ENCODE measurements around the gene ARAP1. TPM values are rescaled to one million over a fixed set of nuclear protein-coding genes. Genes with fewer than 3 reads are reported as not detected.

The ARAP1 gene
- total and polyA plus RNA-seq, 10 donors: 76.7 to 365 (median 270) TPM

DNA sequence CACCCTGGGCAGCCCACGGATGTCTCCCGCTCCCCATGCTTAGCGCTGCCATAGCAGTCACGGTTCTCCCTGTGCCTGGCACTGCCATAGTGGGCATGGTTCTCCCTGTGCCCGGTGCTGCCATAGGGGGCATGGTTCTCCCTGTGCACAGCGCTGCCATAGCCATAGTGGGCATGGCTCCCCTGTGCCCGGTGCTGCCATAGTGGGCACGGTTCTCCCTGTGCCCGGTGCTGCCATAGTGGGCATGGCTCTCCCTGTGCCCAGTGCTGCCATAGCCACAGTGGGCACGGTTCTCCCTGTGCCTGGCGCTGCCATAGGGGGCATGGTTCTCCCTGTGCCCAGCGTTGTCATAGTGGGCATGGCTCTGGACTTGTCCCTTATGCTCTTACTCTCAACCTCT, 19.9 kb upstream of the ARAP1 start:
- DNase-seq: no peak
- 89 to 95% (median 94%) methylated on average over 10 to 12 of the region's 12 CpGs for WGBS, 5 donors
- H3K36me3 ChIP-seq: peaks cover 0 to 11% (median 0%) of the 10 kb centered on the region in 6 donors
- H3K9me3 ChIP-seq: no peaks in the 10 kb centered on the region
- H3K4me3 ChIP-seq: no peak overlapping the region
- H3K4me1 ChIP-seq: peaks cover 2 to 37% (median 12%) of the 10 kb centered on the region in 6 donors
- no peaks in the 10 kb centered on the region for H3K27me3 ChIP-seq (replicated peaks in 1 of 7)
- H3K27ac ChIP-seq: no peak overlapping the region
- intact Hi-C loops (cut with DNase I; ENCODE audit: low total_unique reads): no loop called here
- TF ChIP-seq POLR2AphosphoS5 (IDR thresholded peaks at IDR 0.05): no peak
- TF ChIP-seq POLR2A (IDR thresholded peaks at IDR 0.05): no peak
- TF ChIP-seq, protein P1, sequence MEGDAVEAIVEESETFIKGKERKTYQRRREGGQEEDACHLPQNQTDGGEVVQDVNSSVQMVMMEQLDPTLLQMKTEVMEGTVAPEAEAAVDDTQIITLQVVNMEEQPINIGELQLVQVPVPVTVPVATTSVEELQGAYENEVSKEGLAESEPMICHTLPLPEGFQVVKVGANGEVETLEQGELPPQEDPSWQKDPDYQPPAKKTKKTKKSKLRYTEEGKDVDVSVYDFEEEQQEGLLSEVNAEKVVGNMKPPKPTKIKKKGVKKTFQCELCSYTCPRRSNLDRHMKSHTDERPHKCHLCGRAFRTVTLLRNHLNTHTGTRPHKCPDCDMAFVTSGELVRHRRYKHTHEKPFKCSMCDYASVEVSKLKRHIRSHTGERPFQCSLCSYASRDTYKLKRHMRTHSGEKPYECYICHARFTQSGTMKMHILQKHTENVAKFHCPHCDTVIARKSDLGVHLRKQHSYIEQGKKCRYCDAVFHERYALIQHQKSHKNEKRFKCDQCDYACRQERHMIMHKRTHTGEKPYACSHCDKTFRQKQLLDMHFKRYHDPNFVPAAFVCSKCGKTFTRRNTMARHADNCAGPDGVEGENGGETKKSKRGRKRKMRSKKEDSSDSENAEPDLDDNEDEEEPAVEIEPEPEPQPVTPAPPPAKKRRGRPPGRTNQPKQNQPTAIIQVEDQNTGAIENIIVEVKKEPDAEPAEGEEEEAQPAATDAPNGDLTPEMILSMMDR (IDR thresholded peaks at IDR 0.05 in 8 of 11, conservative IDR thresholded peaks at IDR 0.05 in 3 of 11): no peak

- Histone ChIP-seq H3K27me3 (replicated peaks in 1 of 7) (no peaks in the 10 kb centered on the region), H3K27ac (no peak overlapping the region), H3K9me3 (no peaks in the 10 kb centered on the region), H3K4me1 (peaks cover 0 to 32% (median 6%) of the 10 kb centered on the region in 6 donors), H3K36me3 (peaks cover 0 to 11% (median 0%) of the 10 kb centered on the region in 6 donors), H3K4me3 (no peak overlapping the region)
- DNase-seq: no peak
- TF ChIP-seq POLR2A (IDR thresholded peaks at IDR 0.05): no peak
- TF ChIP-seq POLR2AphosphoS5 (IDR thresholded peaks at IDR 0.05): no peak
- TF ChIP-seq, protein P1 (IDR thresholded peaks at IDR 0.05 in 8 of 11, conservative IDR thresholded peaks at IDR 0.05 in 3 of 11): no peak
- intact Hi-C loops (cut with DNase I; ENCODE audit: low total_unique reads): no loop called here
- WGBS, 5 donors: 77 to 87% (median 84%) methylated on average over 4 of the region's 4 CpGs
These were observed 19.3 kb upstream of the ARAP1 start for GRCh38 chr11:72771507-72771906.

- no peak overlapping the region for H3K27ac ChIP-seq
- intact Hi-C loops (cut with DNase I; ENCODE audit: low total_unique reads): no loop called here
- no peak overlapping the region for H3K4me3 ChIP-seq
- H3K4me1 ChIP-seq: peaks cover 0 to 25% (median 1%) of the 10 kb centered on the region in 6 donors
- WGBS, 5 donors: 87 to 98% (median 92%) methylated on average over 3 of the region's 3 CpGs
- no peak for DNase-seq
- TF ChIP-seq, protein P1 (IDR thresholded peaks at IDR 0.05 in 8 of 11, conservative IDR thresholded peaks at IDR 0.05 in 3 of 11): no peak
- TF ChIP-seq POLR2A (IDR thresholded peaks at IDR 0.05) (no peak), POLR2AphosphoS5 (IDR thresholded peaks at IDR 0.05) (no peak)
- no peaks in the 10 kb centered on the region for H3K9me3 ChIP-seq
- H3K27me3 ChIP-seq (replicated peaks in 1 of 7): no peaks in the 10 kb centered on the region
- H3K36me3 ChIP-seq: peaks cover 0 to 11% (median 0%) of the 10 kb centered on the region in 6 donors
These were observed 18.6 kb upstream of the ARAP1 start for GRCh38 chr11:72770799-72771198.

- DNase-seq: no peak
- Histone ChIP-seq H3K9me3 (no peaks in the 10 kb centered on the region), H3K27me3 (replicated peaks in 1 of 7) (no peaks in the 10 kb centered on the region), H3K4me3 (no peak overlapping the region), H3K4me1 (peaks cover 0 to 15% (median 0%) of the 10 kb centered on the region in 6 donors), H3K27ac (no peak overlapping the region), H3K36me3 (peaks cover 0 to 11% (median 0%) of the 10 kb centered on the region in 6 donors)
- whole genome bisulfite sequencing, 5 donors: 84 to 93% (median 87%) methylated on average over 4 of the region's 4 CpGs
- intact Hi-C loops (cut with DNase I; ENCODE audit: low total_unique reads): no loop called here
- TF ChIP-seq POLR2A (IDR thresholded peaks at IDR 0.05) (no peak), POLR2AphosphoS5 (IDR thresholded peaks at IDR 0.05) (no peak)
- TF ChIP-seq, protein P1 (IDR thresholded peaks at IDR 0.05 in 8 of 11, conservative IDR thresholded peaks at IDR 0.05 in 3 of 11): no peak
These were observed 17.5 kb upstream of the ARAP1 start for GRCh38 chr11:72769680-72770079.

Measured in spleen (tissue), 11 donors.